NCI-H1417 treated with DMSO at 0.1 percent for 48 hours (cell line): ENCODE results near the gene RPS4Y1.

Experiments
- DNase-seq: peaks from one replicate; lab custom pipeline; 2025; lab: John Stamatoyannopoulos, UW

The RPS4Y1 gene

DNA sequence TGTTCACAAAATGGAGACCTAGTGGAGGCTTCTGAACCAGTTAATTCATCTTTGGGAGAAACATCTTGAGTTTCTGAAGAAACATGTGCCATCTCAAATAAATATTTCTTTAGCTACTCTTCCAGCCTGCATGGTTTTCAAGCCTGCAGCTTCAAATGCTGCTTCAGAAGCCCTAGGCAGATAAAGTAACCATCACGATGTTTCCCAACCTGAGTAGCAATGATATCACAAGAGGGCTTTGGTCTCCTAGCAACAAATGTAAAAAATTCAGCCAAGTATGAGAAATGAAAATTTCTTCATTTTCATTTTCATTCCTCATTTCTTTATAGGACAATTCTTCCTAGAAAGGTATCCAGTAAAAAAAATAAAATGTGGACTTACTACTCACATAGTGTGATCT, 42.2 kb downstream of the RPS4Y1 start:
- DNase-seq = no peak

DNA sequence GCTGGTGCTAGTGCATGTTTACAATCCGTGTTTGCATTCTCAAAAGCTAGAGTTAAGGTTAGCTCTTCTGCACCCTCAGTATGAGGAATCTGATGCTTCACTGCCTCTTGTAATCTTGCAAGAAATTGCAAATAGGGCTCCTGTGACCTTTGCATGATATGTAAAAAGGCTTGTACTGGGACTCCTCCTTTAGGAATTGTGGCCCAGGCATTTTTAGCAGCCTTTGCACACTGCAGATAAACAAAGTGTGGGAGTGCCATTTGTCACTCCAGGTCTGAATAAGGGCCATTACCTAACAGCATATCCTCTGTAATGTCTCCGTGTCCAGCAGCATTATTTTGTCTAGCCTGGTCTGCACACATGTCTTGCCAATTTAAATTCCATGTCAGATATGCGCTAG, 44.5 kb downstream of the RPS4Y1 start:
- no peak for DNase-seq

DNA sequence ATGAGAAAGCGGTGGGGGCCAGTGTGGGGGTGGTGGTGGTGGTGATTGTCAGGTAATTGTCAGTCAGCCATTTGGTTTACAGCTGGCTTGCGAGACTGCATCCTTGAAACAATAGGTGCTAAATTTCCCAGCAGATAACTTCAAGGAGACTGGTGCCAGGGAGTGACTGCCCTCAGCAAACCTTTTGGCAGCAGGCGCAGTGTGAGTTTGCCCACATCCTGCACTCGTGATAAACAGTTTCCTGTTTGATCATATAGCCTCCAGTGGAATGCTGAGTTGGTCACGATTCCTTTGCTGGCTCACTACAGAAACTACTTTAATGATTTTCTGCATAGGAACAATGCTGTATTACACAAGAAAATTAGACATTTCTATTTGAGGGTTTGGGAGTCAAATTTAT, 46.0 kb downstream of the RPS4Y1 start:
- no peak for DNase-seq

DNA sequence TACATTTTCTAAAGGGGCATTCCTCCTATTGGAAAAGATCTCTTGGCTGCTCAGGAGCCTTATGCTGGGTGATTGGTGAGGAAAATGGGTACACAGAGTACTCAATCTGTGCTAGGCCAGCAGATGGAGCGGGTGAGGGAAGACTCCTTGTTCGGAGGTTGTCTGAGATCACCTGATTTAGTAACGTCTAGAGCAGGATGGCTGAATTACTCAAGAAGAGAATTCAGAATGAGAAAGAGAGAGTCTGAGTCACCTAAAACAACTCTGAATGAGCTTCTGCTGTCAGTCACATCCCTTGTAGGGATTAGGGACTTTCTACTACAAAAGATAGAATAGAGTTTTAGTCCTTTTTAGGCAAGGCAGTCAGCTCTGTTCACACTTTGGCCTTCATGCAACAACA, 46.6 kb downstream of the RPS4Y1 start:
- DNase-seq = no peak

DNA sequence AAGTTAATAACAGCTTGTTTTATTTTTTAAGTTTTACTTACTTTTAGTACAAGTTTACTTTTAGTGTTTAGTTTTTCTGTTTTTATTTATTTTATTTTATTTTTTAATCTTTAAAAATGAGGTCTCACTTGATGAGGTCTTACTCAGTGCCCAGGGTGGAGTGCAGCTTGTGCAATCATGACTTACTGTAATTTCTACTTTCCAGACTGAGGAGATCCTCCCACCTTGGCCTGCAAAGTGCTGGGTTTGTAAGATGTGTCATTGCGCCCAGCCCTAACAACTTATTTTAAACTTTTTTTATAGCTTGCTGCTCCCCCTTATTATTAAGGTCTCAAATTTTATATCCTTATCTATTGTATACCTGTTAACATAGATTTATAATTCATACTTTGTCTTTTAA, 52.1 kb downstream of the RPS4Y1 start:
- DNase-seq = no peak

DNA sequence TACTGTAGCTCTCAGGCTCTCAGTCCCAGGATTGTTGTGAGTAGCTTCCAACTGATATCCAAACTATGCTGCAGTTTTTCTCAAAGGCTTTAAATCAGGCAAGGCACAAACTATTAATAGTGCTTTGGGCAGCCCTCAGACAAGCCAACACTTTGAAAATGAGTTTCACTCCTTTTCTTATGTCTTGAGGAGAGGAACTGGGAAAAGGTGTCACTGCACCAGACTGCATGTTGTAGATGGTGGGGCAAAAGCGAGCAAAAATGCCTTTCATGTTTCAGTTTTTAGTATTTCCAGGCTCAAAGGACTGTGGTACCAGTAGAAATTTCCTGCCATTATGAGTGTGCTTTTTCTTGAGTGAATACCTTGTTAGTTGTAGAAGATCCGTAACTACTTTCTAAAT, 54.6 kb downstream of the RPS4Y1 start:
- DNase-seq = no peak

DNA sequence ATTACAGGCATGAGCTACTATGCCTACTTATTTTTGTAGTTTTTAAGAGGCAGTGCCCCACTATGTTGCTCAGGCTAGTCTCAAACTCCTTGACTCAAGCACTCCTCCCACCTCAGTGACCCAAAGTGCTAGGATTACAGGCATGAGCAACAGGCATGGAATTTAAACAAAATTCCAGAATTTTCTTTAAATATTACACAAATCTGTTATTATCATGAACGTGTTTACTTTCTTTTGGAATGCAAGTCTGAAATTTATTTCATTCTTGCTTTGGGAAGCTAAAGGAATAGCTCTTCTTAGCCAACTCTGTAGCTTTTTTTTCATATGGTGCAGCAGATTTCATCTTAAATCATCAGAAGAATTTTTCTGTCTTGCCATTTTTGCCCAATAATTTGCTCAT, 66.0 kb downstream of the RPS4Y1 start:
- DNase-seq = no peak

DNA sequence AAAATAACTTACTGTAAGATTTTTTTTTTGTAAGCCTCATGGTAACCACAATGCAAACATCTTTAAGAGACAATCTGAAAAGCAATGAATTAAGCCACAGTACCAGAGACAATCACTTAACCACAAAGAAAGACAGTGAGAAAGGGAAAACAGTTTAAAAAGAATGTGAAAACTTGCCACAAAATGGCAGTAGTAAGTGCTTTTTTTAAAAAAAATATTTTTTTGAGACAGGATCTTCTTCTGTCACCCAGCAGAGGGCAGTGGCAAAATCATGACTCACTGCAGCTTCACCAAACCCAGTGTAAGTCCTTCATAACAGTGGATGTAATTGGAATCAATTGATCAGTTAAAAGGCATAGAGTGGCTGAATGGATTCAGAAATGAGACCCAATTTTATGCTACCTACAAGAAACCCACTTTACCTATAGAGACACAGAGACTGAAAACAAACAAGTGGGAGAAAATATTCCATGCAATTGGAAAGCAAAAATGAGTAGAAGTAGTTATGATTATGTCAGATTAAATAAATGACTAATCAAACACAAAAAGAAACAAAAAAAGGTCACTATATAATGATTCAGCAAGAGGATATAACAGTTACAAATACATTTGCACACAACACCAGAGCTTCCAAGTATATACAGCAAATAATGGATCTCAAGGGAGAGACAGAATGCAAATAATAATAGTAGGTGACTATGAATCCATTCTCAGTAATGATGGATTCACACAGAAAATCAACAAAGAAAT, 71.8 kb downstream of the RPS4Y1 start:
- no peak for DNase-seq
